Suprapubic skin (tissue), 4 donors: ENCODE data around the gene TRIM6.

Source experiments
- POLR2A ChIP-seq, 2 donors: fragments of 450-650 bp; IDR thresholded peaks; one replicate each; pipeline ENCODE4 v1.6.1; 2017; ENCODE audit warnings: antibody characterized with exemption in 2 of 2, mild to moderate bottlenecking in 2 of 2, moderate library complexity in 2 of 2
- POLR2AphosphoS5 ChIP-seq, 3 donors: sonication (generic); formaldehyde crosslinking; IDR thresholded peaks; one replicate each; pipeline ENCODE4 v1.6.1; 2017; ENCODE audit warnings: antibody characterized with exemption in 3 of 3
- TF ChIP-seq, protein P1 (sequence below), 2 donors: fragments of 200-600 bp in 1 of 2; fragments of 450-650 bp in 1 of 2; sonication (generic) in 1 of 2; IDR thresholded peaks; one replicate each; pipeline ENCODE4 v1.5.1; 2016 to 2019; ENCODE audit warnings: antibody characterized with exemption in 2 of 2, mild to moderate bottlenecking in 1 of 2, moderate library complexity in 1 of 2

DNA sequence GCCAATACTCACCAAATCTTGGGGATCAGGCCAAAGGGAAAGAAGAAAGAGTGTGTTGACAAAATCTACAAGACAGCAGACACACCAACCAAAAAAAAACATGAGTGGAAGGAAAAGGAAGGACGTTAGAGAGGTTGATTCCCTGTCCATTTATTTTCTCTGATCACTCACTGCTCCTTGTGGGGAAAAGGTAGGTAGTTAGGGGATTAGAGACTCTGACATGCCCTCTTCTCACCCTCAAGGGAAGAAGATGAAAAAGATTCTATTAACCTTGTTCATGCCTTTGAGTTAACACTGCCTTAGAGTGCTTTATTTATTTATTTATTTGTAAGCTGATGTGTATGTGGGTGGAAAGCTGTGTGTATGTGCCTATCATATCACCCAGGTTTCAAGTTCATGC is 48.0 kb upstream of the TRIM6 start, which contains the start of gene OR52H1:
- TF ChIP-seq, protein P1, sequence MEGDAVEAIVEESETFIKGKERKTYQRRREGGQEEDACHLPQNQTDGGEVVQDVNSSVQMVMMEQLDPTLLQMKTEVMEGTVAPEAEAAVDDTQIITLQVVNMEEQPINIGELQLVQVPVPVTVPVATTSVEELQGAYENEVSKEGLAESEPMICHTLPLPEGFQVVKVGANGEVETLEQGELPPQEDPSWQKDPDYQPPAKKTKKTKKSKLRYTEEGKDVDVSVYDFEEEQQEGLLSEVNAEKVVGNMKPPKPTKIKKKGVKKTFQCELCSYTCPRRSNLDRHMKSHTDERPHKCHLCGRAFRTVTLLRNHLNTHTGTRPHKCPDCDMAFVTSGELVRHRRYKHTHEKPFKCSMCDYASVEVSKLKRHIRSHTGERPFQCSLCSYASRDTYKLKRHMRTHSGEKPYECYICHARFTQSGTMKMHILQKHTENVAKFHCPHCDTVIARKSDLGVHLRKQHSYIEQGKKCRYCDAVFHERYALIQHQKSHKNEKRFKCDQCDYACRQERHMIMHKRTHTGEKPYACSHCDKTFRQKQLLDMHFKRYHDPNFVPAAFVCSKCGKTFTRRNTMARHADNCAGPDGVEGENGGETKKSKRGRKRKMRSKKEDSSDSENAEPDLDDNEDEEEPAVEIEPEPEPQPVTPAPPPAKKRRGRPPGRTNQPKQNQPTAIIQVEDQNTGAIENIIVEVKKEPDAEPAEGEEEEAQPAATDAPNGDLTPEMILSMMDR (IDR thresholded peaks at IDR 0.05): no peak
- TF ChIP-seq POLR2AphosphoS5 (IDR thresholded peaks at IDR 0.05) (no peak), POLR2A (IDR thresholded peaks at IDR 0.05) (no peak)
